ENCODE data around the gene CACHD1. TPM values are rescaled to one million over a fixed set of nuclear protein-coding genes. Genes with fewer than 3 reads are reported as not detected.
"Not testable (repeated sequence)": the region's sequence is repeated elsewhere in the genome, so short reads cannot be mapped to it uniquely, and the experiment has no call there.

CACHD1 gene
- total RNA-seq, 1 donor from 2014 or later, result 41.0 TPM

DNA sequence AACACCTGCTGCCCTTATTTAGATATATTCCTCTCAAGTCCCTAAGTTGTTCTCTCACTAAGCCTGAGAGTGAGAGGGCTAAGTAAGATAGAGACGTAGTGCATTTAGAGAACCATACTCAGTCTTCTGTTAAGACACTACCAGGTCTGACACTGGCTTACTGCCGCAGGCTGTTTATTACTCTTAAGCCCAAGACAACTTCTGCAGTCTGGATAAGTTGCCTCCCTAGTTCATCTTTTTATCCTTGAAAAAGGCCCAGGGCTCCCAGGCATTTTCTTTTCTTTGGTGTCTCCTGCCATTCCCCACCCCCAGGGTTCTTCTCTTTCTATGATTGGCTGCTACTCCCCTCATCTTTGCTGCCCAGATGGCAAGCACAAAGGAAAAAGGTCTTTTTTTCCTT lies 38.7 kb downstream of the CACHD1 start:
- Mint-ChIP-seq H3K27ac (ENCODE audit: unreplicated experiment) (peak overlapping the region; percentile 84), H3K4me1 (peaks cover 78% of the 10 kb centered on the region), H3K27me3 (ENCODE audit: low read depth) (no peaks in the 10 kb centered on the region), H3K36me3 (ENCODE audit: low read depth) (no peaks in the 10 kb centered on the region), H3K9me3 (no peaks in the 10 kb centered on the region), H3K4me3 (peak overlapping the region; percentile 90)
- TF ChIP-seq, protein P1, sequence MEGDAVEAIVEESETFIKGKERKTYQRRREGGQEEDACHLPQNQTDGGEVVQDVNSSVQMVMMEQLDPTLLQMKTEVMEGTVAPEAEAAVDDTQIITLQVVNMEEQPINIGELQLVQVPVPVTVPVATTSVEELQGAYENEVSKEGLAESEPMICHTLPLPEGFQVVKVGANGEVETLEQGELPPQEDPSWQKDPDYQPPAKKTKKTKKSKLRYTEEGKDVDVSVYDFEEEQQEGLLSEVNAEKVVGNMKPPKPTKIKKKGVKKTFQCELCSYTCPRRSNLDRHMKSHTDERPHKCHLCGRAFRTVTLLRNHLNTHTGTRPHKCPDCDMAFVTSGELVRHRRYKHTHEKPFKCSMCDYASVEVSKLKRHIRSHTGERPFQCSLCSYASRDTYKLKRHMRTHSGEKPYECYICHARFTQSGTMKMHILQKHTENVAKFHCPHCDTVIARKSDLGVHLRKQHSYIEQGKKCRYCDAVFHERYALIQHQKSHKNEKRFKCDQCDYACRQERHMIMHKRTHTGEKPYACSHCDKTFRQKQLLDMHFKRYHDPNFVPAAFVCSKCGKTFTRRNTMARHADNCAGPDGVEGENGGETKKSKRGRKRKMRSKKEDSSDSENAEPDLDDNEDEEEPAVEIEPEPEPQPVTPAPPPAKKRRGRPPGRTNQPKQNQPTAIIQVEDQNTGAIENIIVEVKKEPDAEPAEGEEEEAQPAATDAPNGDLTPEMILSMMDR (conservative IDR thresholded peaks at IDR 0.05), result no peak
- DNase-seq (ENCODE audit: low read depth, low spot score), result no peak

DNA sequence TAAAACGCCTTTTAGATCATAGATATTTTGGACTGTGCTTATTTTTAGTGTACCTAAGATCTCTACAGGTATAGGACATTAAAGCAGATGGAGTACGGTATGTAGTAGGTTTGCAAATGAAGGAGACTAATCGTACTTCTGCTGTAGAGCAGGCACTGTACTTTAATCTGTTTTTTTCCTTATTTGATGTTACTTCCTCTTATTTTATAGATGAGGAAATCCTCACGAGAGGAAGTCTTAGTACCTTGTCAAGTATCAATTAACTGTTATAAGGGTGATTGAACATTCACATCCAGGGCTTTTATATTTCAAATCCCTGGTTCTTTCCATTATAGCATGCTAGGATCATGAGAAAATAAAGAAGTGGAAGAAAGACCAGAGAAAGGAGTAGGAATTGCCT lies 41.1 kb downstream of the CACHD1 start:
- no peaks in the 10 kb centered on the region for H3K36me3 Mint-ChIP-seq (ENCODE audit: low read depth)
- H3K4me1 Mint-ChIP-seq, result peaks cover 73% of the 10 kb centered on the region
- H3K4me3 Mint-ChIP-seq, result no peak overlapping the region
- no peak for DNase-seq (ENCODE audit: low read depth, low spot score)
- TF ChIP-seq, protein P1 (conservative IDR thresholded peaks at IDR 0.05), result no peak
- no peaks in the 10 kb centered on the region for H3K9me3 Mint-ChIP-seq
- no peak overlapping the region for H3K27ac Mint-ChIP-seq (ENCODE audit: unreplicated experiment)
- no peaks in the 10 kb centered on the region for H3K27me3 Mint-ChIP-seq (ENCODE audit: low read depth)

DNA sequence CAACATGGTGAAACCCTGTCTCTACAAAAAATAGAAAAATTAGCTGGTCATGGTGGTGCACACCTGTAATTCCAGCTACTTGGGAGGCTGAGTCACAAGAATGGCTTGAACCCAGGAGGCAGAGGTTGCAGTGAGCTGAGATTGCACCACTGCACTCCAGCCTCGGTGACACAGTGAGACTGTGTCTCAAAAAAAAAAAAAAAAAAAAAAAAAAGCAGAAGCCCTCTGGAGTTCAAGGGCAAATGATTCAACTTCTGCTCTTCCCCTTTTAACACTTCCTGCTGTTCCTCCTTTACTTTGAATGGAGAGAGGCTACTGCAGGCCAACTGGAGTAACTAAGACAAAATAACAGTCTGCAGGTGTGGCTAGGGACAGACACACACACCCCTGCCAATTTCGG lies 42.3 kb downstream of the CACHD1 start:
- H3K4me3 Mint-ChIP-seq; H3K27ac Mint-ChIP-seq (ENCODE audit: unreplicated experiment); H3K27me3 Mint-ChIP-seq (ENCODE audit: low read depth); H3K9me3 Mint-ChIP-seq; DNase-seq (ENCODE audit: low read depth, low spot score); H3K36me3 Mint-ChIP-seq (ENCODE audit: low read depth): not testable (repeated sequence)
- peaks cover 71% of the 10 kb centered on the region for H3K4me1 Mint-ChIP-seq

DNA sequence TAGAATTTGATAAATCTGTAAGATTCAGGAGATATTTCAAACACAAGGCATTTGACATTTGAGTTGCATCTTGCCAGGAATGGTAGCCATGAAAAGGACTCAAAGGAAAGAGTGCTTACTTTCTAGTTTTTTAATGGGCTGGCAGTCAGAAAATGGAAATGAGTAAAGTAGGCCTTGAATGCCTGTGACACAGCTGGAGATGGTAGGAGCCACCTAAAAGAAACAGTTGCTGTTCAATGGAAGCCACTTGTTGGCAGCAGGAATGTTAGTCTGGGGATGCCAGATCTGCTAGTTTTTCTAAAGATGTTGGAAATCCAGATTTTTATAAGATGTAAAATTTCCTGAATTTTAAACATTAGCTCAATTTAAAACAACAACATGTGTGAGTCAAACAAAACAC lies 43.6 kb downstream of the CACHD1 start:
- no peaks in the 10 kb centered on the region for H3K27me3 Mint-ChIP-seq (ENCODE audit: low read depth)
- TF ChIP-seq, protein P1 (conservative IDR thresholded peaks at IDR 0.05), result no peak
- no peaks in the 10 kb centered on the region for H3K9me3 Mint-ChIP-seq
- H3K4me3 Mint-ChIP-seq, result no peak overlapping the region
- no peak for DNase-seq (ENCODE audit: low read depth, low spot score)
- no peak overlapping the region for H3K27ac Mint-ChIP-seq (ENCODE audit: unreplicated experiment)
- peaks cover 70% of the 10 kb centered on the region for H3K4me1 Mint-ChIP-seq
- H3K36me3 Mint-ChIP-seq (ENCODE audit: low read depth), result no peaks in the 10 kb centered on the region

DNA sequence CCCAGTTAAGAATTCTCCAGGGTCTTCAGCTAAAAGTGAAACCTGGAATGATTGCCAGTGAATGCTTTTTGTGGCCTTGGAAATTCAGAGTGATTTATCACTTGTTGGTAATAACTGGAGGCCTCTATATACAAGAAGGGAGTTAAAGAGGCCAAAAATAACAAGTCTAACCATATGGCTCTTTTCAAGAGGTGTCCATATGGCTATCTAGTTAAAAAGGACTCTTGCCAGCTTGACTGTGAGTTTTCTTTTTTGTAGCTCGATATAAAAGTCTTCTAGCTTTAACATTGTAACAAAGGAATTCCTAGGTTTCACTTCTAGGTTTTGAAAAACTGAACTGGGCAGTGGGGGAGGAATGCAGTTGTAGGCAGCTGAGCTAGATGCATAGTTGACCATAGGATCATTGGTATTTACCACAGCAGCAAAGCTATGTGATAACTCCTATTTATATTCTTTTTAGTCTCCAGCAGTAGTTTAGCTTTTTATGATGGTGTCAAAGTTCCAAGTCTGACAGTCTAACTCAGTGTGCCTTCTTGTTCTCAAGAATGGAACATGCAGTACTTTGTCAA lies 44.4 kb downstream of the CACHD1 start:
- H3K27ac Mint-ChIP-seq (ENCODE audit: unreplicated experiment), result no peak overlapping the region
- no peaks in the 10 kb centered on the region for H3K36me3 Mint-ChIP-seq (ENCODE audit: low read depth)
- no peaks in the 10 kb centered on the region for H3K27me3 Mint-ChIP-seq (ENCODE audit: low read depth)
- peak overlapping the region; percentile 13 for H3K4me3 Mint-ChIP-seq
- no peaks in the 10 kb centered on the region for H3K9me3 Mint-ChIP-seq
- no peak for DNase-seq (ENCODE audit: low read depth, low spot score)
- H3K4me1 Mint-ChIP-seq, result peaks cover 70% of the 10 kb centered on the region
- TF ChIP-seq, protein P1 (conservative IDR thresholded peaks at IDR 0.05), result no peak

DNA sequence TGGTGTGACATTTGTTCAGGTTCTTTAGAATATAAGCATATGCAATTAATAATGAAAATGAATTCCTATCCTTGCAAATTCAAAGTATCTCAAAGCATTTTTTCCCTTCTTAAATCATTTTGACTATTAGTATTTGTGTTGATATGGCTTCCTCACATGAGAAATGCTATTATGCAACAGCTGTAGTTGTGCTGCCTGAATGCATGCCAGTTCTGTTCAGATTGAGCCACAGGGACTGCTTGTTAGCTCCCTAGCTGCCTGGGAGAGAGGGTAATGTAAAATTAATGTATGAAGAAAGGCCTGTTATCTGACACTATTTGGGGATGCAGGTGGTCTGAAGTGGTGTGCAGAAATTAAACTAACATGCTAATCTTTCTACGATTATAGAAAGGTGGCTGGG lies 45.5 kb downstream of the CACHD1 start:
- Mint-ChIP-seq H3K4me1 (peaks cover 65% of the 10 kb centered on the region), H3K27ac (ENCODE audit: unreplicated experiment) (no peak overlapping the region)

More for the DNA sequence above, 45.5 kb downstream of the CACHD1 start:
- no peak for DNase-seq (ENCODE audit: low read depth, low spot score)
- no peaks in the 10 kb centered on the region for H3K27me3 Mint-ChIP-seq (ENCODE audit: low read depth)
- H3K4me3 Mint-ChIP-seq, result no peak overlapping the region
- H3K9me3 Mint-ChIP-seq, result no peaks in the 10 kb centered on the region
- no peaks in the 10 kb centered on the region for H3K36me3 Mint-ChIP-seq (ENCODE audit: low read depth)
- TF ChIP-seq, protein P1 (conservative IDR thresholded peaks at IDR 0.05), result no peak

All from neural crest cell (in vitro differentiated cells).